BLaER1 (cell line): ENCODE results near the gene F2RL3.

ENCODE experiments used
- H3K27ac ChIP-seq: shearing (Covaris generic); formaldehyde crosslinking; 2 replicates; pipeline ENCODE4 v1.8.1; 2022
- H3K27me3 ChIP-seq: shearing (Covaris generic); formaldehyde crosslinking; 2 replicates; pipeline ENCODE4 v1.8.1; 2022
- H3K36me3 ChIP-seq: shearing (Covaris generic); formaldehyde crosslinking; 2 replicates; pipeline ENCODE4 v1.8.1; 2022
- H3K4me1 ChIP-seq: shearing (Covaris generic); formaldehyde crosslinking; 2 replicates; pipeline ENCODE4 v1.8.1; 2022
- H3K4me2 ChIP-seq: shearing (Covaris generic); formaldehyde crosslinking; 2 replicates; pipeline ENCODE4 v1.8.1; 2022
- H3K4me3 ChIP-seq: shearing (Covaris generic); formaldehyde crosslinking; 2 replicates; pipeline ENCODE4 v1.8.1; 2022
- H3K9ac ChIP-seq: shearing (Covaris generic); formaldehyde crosslinking; 2 replicates; pipeline ENCODE4 v1.8.1; 2022
- H3K9me3 ChIP-seq: shearing (Covaris generic); formaldehyde crosslinking; 2 replicates; pipeline ENCODE4 v1.8.1; 2022
- H4K20me1 ChIP-seq: shearing (Covaris generic); formaldehyde crosslinking; 2 replicates; pipeline ENCODE4 v1.8.1; 2022
- Cebpa-rat ChIP-seq: shearing (Covaris generic); IDR thresholded peaks from 2 replicates; pipeline ENCODE4 v1.8.1; 2022

Gene F2RL3

GRCh38 chr19:16860118-16860517, 28.7 kb upstream of the F2RL3 start:
- Histone ChIP-seq H3K27ac (no peak overlapping the region), H3K36me3 (peaks cover 90% of the 10 kb centered on the region), H3K4me2 (no peak overlapping the region), H3K9ac (no peak overlapping the region), H4K20me1 (no peaks in the 10 kb centered on the region; the same call in 1 of the 2 replicates), H3K4me3 (no peak overlapping the region), H3K4me1 (peaks cover 23% of the 10 kb centered on the region), H3K27me3 (no peaks in the 10 kb centered on the region), H3K9me3 (no peaks in the 10 kb centered on the region)
- no peak for TF ChIP-seq Cebpa-rat

DNA sequence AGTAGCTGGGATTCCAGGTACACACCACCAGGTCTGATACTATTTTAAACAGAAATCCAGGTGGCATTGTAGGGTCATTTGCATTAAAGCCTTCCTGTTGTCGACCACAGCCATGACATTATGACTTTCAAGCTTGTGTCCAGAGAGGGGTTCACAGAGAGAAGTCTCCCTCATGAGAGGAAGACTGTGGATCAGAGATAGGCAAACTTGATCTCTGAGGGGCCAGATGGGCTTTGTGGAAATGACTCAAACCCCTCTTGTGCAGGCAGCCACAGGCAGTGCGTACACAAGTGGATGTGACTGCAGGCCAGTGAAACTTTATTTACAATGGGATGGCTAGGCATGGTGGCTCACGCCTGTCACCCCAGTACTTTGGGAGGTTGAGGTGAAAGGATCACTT, 27.8 kb upstream of the F2RL3 start:
- H3K4me3 ChIP-seq = no peak overlapping the region
- no peak overlapping the region for H3K9ac ChIP-seq
- no peak for TF ChIP-seq Cebpa-rat
- H3K9me3 ChIP-seq = no peaks in the 10 kb centered on the region
- no peaks in the 10 kb centered on the region; the same call in 1 of the 2 replicates for H4K20me1 ChIP-seq
- H3K27ac ChIP-seq = peak overlapping the region; percentile 26; the same call in 1 of the 2 replicates
- no peak overlapping the region for H3K4me2 ChIP-seq
- peaks cover 23% of the 10 kb centered on the region for H3K4me1 ChIP-seq
- no peaks in the 10 kb centered on the region for H3K27me3 ChIP-seq
- H3K36me3 ChIP-seq = peaks cover 89% of the 10 kb centered on the region

DNA sequence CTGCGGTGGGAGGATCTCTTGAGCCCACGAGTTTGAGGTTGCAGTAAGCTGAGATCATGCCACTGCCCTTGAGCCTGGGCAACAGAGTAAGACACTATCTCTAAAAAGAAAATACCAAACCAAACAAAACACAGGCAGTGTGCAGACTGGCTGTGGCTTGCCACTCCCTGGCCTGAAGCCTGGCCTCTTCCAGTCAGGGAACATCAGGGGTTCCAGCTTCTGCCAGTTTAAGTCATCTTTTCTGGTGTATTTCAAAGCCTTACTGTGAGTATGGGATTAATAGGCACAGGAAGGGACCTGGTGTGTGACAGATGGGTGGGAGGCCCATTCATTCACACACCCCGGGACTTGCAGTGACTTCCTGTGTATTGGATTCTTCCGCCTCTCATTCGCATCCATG, 27.0 kb upstream of the F2RL3 start:
- peaks cover 89% of the 10 kb centered on the region for H3K36me3 ChIP-seq
- H3K27me3 ChIP-seq = no peaks in the 10 kb centered on the region
- no peak overlapping the region for H3K4me3 ChIP-seq
- H3K4me1 ChIP-seq = peaks cover 23% of the 10 kb centered on the region
- no peak overlapping the region for H3K9ac ChIP-seq
- H3K4me2 ChIP-seq = no peak overlapping the region
- no peaks in the 10 kb centered on the region for H3K9me3 ChIP-seq
- no peaks in the 10 kb centered on the region; the same call in 1 of the 2 replicates for H4K20me1 ChIP-seq
- no peak for TF ChIP-seq Cebpa-rat
- H3K27ac ChIP-seq = no peak overlapping the region

GRCh38 chr19:16862826-16863415, 25.9 kb upstream of the F2RL3 start:
- no peak overlapping the region; the same call in 1 of the 2 replicates for H3K9ac ChIP-seq
- peak overlapping the region; percentile 19; the same call in 1 of the 2 replicates for H3K4me2 ChIP-seq
- no peaks in the 10 kb centered on the region for H3K9me3 ChIP-seq
- H3K4me1 ChIP-seq = peaks cover 21% of the 10 kb centered on the region
- no peaks in the 10 kb centered on the region for H3K27me3 ChIP-seq
- no peak overlapping the region for H3K27ac ChIP-seq
- no peak overlapping the region for H3K4me3 ChIP-seq
- TF ChIP-seq Cebpa-rat = no peak
- H3K36me3 ChIP-seq = peaks cover 94% of the 10 kb centered on the region
- H4K20me1 ChIP-seq = no peaks in the 10 kb centered on the region; the same call in none of the 2 replicates

GRCh38 chr19:16867211-16867610, 21.6 kb upstream of the F2RL3 start:
- no peak for TF ChIP-seq Cebpa-rat
- H3K4me2 ChIP-seq = no peak overlapping the region
- H4K20me1 ChIP-seq = no peaks in the 10 kb centered on the region; the same call in none of the 2 replicates
- no peaks in the 10 kb centered on the region for H3K27me3 ChIP-seq
- H3K4me1 ChIP-seq = peaks cover 12% of the 10 kb centered on the region
- H3K4me3 ChIP-seq = no peak overlapping the region
- no peaks in the 10 kb centered on the region for H3K9me3 ChIP-seq
- H3K36me3 ChIP-seq = peaks cover 99% of the 10 kb centered on the region
- H3K27ac ChIP-seq = no peak overlapping the region
- H3K9ac ChIP-seq = no peak overlapping the region

DNA sequence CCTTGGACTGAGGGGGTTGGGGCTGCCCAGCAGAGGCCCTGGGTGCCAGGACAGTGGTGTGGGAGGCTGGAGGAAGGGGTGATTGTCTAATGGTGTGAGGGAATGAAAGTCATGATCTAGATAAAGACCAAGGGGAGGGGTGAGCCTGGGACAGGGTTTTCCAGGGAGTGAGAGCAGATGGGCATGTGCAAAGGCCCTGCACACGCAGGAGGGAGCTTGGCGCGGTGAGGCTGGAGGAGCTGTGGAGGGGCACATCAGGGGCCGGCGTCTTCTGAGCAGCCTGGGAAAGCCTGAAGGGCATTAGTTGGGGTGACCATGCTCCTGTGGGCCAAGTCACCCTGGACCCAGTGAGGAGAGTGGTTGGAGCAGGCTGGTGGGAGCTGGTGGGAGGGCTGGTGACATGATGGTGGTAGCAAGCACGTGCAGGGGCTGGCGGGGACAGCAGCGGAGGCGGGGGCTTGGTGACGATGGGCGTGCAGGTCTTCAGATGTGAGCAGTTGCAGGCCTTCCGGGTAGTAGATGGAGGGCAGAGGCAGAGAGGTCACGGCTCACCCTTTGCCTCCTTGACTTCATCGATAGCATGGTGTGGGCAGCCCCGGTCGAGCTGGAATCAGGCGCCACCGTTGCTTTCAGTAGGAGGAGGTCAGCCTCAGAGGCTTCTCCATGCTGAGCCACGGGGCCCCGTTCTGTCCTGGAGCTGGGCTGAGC, 20.2 kb upstream of the F2RL3 start:
- no peak overlapping the region for H3K9ac ChIP-seq
- no peak for TF ChIP-seq Cebpa-rat
- no peak overlapping the region for H3K4me2 ChIP-seq

GRCh38 chr19:16869331-16869972, 19.3 kb upstream of the F2RL3 start:
- H3K27ac ChIP-seq = 0 out of 2 replicates have a peak overlapping the region, but pooled peaks have one; percentile 2
- H3K36me3 ChIP-seq = peaks cover 94% of the 10 kb centered on the region
- TF ChIP-seq Cebpa-rat = no peak

More for the DNA sequence above, 20.2 kb upstream of the F2RL3 start:
- Histone ChIP-seq H3K9me3 (no peaks in the 10 kb centered on the region), H3K27ac (0 out of 2 replicates have a peak overlapping the region, but pooled peaks have one; percentile 7), H3K27me3 (no peaks in the 10 kb centered on the region), H3K4me1 (peaks cover 7% of the 10 kb centered on the region), H3K36me3 (peaks cover 99% of the 10 kb centered on the region), H3K4me3 (no peak overlapping the region), H4K20me1 (no peaks in the 10 kb centered on the region; the same call in none of the 2 replicates)

DNA sequence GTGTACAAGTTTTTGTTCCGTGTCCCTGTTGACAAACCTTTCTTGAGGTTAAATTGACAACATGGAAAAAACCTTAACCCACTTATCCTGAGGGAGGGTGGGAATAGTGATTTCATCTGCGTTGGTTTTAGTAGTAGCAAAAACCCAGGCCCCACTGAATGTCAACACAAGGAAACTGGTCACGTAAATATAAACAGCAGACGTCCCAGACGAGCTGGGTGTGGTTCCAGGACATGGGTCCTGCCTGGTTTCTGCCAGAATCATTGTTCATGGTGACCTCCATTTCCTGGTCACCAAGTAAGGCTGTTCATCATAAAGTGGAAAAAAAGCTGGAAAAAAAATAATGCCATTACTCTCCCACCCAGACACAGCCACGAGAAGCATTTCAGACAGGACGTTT, 16.9 kb upstream of the F2RL3 start:
- Histone ChIP-seq H3K36me3 (peaks cover 80% of the 10 kb centered on the region), H3K9ac (no peak overlapping the region)
- TF ChIP-seq Cebpa-rat = no peak

More at GRCh38 chr19:16869331-16869972, 19.3 kb upstream of the F2RL3 start:
- no peak overlapping the region for H3K4me2 ChIP-seq
- peaks cover 16% of the 10 kb centered on the region for H3K4me1 ChIP-seq
- no peaks in the 10 kb centered on the region for H3K27me3 ChIP-seq
- H3K9me3 ChIP-seq = no peaks in the 10 kb centered on the region
- peaks cover 8% of the 10 kb centered on the region; the same call in 1 of the 2 replicates for H4K20me1 ChIP-seq
- H3K4me3 ChIP-seq = no peak overlapping the region
- H3K9ac ChIP-seq = no peak overlapping the region

DNA sequence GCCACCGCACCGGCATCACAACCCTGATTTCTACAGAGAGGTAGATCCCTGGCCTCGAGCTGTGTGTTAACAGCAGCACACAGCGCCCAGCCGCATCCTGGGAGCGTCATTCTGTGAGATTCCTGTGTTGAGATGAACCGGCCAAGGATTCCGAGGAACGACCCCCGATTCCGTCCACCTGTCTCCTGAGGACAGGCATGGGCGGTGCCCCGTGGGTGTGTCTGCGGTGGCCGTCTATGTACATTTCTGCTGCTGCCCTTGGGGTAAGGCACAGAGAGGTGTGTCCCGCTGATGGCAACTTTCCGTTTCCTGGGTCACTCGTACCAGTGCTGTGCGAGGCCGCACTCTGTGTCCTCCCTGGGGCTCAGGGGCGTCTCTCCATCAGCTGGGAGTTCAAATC, 16.1 kb upstream of the F2RL3 start:
- Histone ChIP-seq H3K36me3 (peaks cover 78% of the 10 kb centered on the region), H3K27ac (no peak overlapping the region), H3K27me3 (no peaks in the 10 kb centered on the region), H3K4me3 (no peak overlapping the region), H3K9me3 (no peaks in the 10 kb centered on the region), H3K9ac (no peak overlapping the region), H4K20me1 (peaks cover 16% of the 10 kb centered on the region; the same call in 1 of the 2 replicates), H3K4me2 (no peak overlapping the region), H3K4me1 (peaks cover 49% of the 10 kb centered on the region)
- no peak for TF ChIP-seq Cebpa-rat

More for the DNA sequence above, 16.9 kb upstream of the F2RL3 start:
- no peak overlapping the region for H3K4me3 ChIP-seq
- no peak overlapping the region for H3K4me2 ChIP-seq
- peaks cover 40% of the 10 kb centered on the region for H3K4me1 ChIP-seq
- peaks cover 16% of the 10 kb centered on the region; the same call in 1 of the 2 replicates for H4K20me1 ChIP-seq
- H3K27ac ChIP-seq = no peak overlapping the region
- H3K27me3 ChIP-seq = no peaks in the 10 kb centered on the region
- no peaks in the 10 kb centered on the region for H3K9me3 ChIP-seq
